ENCODE results near the gene KCNA10.
A peak's percentile ranks its signal among the peaks of the same experiment; 100 is the strongest.

The KCNA10 gene

GRCh38 chr1:110477041-110477440 lies 41.9 kb downstream of the KCNA10 start (continued):
- TF ChIP-seq ZNF670 (tag by site-specific recombination; IDR thresholded peaks at IDR 0.05; ENCODE audit: low read depth): no peak
- TF ChIP-seq ZBTB11 (tag by site-specific recombination; conservative IDR thresholded peaks at IDR 0.05; ENCODE audit: low read depth): no peak
- TF ChIP-seq BCL6B (tag by site-specific recombination; IDR thresholded peaks at IDR 0.05): no peak
- TF ChIP-seq ZNF404 (tag by site-specific recombination; IDR thresholded peaks at IDR 0.05): no peak
- TF ChIP-seq ZEB2 (tag by site-specific recombination; IDR thresholded peaks at IDR 0.05): peak; percentile 89
- no peak for TF ChIP-seq BCL11A (tag by site-specific recombination; IDR thresholded peaks at IDR 0.05; ENCODE audit: low read depth)
- no peak for TF ChIP-seq PATZ1 (tag by site-specific recombination; IDR thresholded peaks at IDR 0.05)
- TF ChIP-seq ZBTB21 (tag by site-specific recombination; IDR thresholded peaks at IDR 0.05): no peak
- no peak for TF ChIP-seq ZNF211 (tag by site-specific recombination; IDR thresholded peaks at IDR 0.05; ENCODE audit: low read depth)
- TF ChIP-seq PBX3 (CRISPR knock-in tag; IDR thresholded peaks at IDR 0.05): no peak
- TF ChIP-seq ZNF324 (tag by site-specific recombination; IDR thresholded peaks at IDR 0.05): no peak
- no peak for TF ChIP-seq ZSCAN30 (tag by site-specific recombination; IDR thresholded peaks at IDR 0.05)
- TF ChIP-seq ZNF341 (tag by site-specific recombination; IDR thresholded peaks at IDR 0.05; ENCODE audit: low read depth): no peak
- 0 out of 2 replicates have a peak, but pooled peaks have one; percentile 70 for TF ChIP-seq ZNF184 (tag by site-specific recombination; IDR thresholded peaks at IDR 0.05)
- TF ChIP-seq FEZF1 (tag by site-specific recombination; IDR thresholded peaks at IDR 0.05): no peak
- TF ChIP-seq ZNF692 (tag by site-specific recombination; IDR thresholded peaks at IDR 0.05): 0 out of 2 replicates have a peak, but pooled peaks have one; percentile 20
- no peak for TF ChIP-seq ZSCAN4 (tag by site-specific recombination; IDR thresholded peaks at IDR 0.05)
- no peak for TF ChIP-seq REPIN1 (tag by site-specific recombination; IDR thresholded peaks at IDR 0.05; ENCODE audit: low read depth)
- no peak for TF ChIP-seq ZNF423 (tag by site-specific recombination; IDR thresholded peaks at IDR 0.05)
- TF ChIP-seq ZNF416 (tag by site-specific recombination; IDR thresholded peaks at IDR 0.05): no peak
- no peak for TF ChIP-seq ZNF600 (tag by site-specific recombination; IDR thresholded peaks at IDR 0.05)
- peak; percentile 24; the same call in 1 of the 2 replicates for TF ChIP-seq ZBTB17 (tag by site-specific recombination; IDR thresholded peaks at IDR 0.05)
- TF ChIP-seq ZNF354C (tag by site-specific recombination; IDR thresholded peaks at IDR 0.05; ENCODE audit: borderline replicate concordance, low read depth): no peak
- 0 out of 2 replicates have a peak, but pooled peaks have one; percentile 20 for TF ChIP-seq ZNF843 (tag by site-specific recombination; IDR thresholded peaks at IDR 0.05)
- peak; percentile 52; the same call in 1 of the 2 replicates for TF ChIP-seq PRDM1 (tag by site-specific recombination; IDR thresholded peaks at IDR 0.05)
- no peak for TF ChIP-seq ZNF792 (tag by site-specific recombination; IDR thresholded peaks at IDR 0.05)
- no peak for TF ChIP-seq ZNF677 (tag by site-specific recombination; IDR thresholded peaks at IDR 0.05)
- no peak for TF ChIP-seq ZFHX2 (tag by site-specific recombination; conservative IDR thresholded peaks at IDR 0.05)
- no peak for TF ChIP-seq ZNF837 (tag by site-specific recombination; IDR thresholded peaks at IDR 0.05)
- peak; percentile 65 for TF ChIP-seq ZNF366 (tag by site-specific recombination; conservative IDR thresholded peaks at IDR 0.05)
